Measurements from ENCODE around the gene TMSB4Y.

DNA sequence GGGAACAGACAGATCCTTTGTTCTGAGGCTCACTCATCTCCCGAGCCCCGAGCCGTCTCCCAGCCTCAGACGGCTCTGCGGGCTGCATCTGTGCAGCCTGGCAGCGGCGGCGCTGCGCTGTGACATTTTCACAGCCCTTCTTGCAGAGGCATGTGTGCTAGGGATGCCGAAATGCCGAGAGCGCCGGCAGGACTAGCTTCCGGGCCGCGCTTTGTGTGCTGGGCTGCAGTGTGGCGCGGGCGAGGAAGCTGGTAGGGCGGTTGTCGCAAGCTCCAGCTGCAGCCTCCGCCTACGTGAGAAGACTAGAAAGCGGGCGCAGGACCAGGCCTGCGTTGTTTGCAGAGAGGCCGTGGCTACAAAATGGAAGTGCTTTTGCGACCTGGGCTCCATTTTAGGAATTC, at the start of gene TMSB4Y:
- TF ChIP-seq, protein P1, sequence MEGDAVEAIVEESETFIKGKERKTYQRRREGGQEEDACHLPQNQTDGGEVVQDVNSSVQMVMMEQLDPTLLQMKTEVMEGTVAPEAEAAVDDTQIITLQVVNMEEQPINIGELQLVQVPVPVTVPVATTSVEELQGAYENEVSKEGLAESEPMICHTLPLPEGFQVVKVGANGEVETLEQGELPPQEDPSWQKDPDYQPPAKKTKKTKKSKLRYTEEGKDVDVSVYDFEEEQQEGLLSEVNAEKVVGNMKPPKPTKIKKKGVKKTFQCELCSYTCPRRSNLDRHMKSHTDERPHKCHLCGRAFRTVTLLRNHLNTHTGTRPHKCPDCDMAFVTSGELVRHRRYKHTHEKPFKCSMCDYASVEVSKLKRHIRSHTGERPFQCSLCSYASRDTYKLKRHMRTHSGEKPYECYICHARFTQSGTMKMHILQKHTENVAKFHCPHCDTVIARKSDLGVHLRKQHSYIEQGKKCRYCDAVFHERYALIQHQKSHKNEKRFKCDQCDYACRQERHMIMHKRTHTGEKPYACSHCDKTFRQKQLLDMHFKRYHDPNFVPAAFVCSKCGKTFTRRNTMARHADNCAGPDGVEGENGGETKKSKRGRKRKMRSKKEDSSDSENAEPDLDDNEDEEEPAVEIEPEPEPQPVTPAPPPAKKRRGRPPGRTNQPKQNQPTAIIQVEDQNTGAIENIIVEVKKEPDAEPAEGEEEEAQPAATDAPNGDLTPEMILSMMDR (conservative IDR thresholded peaks at IDR 0.05), result no peak
- TF ChIP-seq EZH2 (IDR thresholded peaks at IDR 0.05; ENCODE audit: low read depth), result no peak
